Measurements from ENCODE around the gene SLC25A36. TPM values are rescaled to one million over a fixed set of nuclear protein-coding genes. Genes with fewer than 3 reads are reported as not detected.

SLC25A36 gene
- total and polyA plus RNA-seq, 2 experiments from 2014 or later: 38.4 to 118 TPM

DNA sequence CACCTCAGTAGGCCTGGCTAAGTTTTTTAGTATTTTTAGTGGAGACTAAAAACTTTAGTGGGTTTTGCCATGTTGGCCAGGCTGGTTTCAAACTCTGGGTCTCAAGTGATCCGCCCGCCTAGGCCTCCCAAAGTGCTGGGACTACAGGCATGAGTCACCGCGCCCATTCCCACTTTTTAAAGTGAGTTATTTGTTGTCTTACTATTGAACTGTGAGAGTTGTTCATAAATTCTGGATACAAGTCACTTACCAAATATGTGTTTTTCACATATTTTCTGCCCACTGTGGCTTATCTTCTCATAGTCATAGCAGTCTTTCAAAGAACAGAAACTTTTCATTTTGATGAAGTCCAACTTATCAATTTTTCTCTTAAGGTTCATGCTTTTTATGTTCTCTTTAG, 79.6 kb downstream of the SLC25A36 start:
- Histone ChIP-seq H3K4me2 (no peak overlapping the region), H4K20me1 (ENCODE audit: insufficient read depth, poor library complexity, severe bottlenecking) (no peaks in the 10 kb centered on the region), H3K36me3 (replicated peaks; ENCODE audit: insufficient read depth, low read depth) (no peaks in the 10 kb centered on the region), H3K4me1 (ENCODE audit: insufficient read depth) (no peaks in the 10 kb centered on the region), H3K27me3 (no peaks in the 10 kb centered on the region), H3K4me3 (no peak overlapping the region), H2AFZ (no peak overlapping the region), H3K9me3 (ENCODE audit: low read depth) (no peaks in the 10 kb centered on the region), H3K27ac (no peak overlapping the region), H3K9me2 (replicated peaks; ENCODE audit: insufficient read depth) (no peaks in the 10 kb centered on the region), H3K79me2 (no peaks in the 10 kb centered on the region)
- TF ChIP-seq, protein P1, sequence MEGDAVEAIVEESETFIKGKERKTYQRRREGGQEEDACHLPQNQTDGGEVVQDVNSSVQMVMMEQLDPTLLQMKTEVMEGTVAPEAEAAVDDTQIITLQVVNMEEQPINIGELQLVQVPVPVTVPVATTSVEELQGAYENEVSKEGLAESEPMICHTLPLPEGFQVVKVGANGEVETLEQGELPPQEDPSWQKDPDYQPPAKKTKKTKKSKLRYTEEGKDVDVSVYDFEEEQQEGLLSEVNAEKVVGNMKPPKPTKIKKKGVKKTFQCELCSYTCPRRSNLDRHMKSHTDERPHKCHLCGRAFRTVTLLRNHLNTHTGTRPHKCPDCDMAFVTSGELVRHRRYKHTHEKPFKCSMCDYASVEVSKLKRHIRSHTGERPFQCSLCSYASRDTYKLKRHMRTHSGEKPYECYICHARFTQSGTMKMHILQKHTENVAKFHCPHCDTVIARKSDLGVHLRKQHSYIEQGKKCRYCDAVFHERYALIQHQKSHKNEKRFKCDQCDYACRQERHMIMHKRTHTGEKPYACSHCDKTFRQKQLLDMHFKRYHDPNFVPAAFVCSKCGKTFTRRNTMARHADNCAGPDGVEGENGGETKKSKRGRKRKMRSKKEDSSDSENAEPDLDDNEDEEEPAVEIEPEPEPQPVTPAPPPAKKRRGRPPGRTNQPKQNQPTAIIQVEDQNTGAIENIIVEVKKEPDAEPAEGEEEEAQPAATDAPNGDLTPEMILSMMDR (IDR thresholded peaks at IDR 0.05; ENCODE audit: poor library complexity): no peak
- TF ChIP-seq EZH2 (IDR thresholded peaks at IDR 0.05; ENCODE audit: borderline replicate concordance) (no peak), EZH2phosphoT487 (IDR thresholded peaks at IDR 0.05; ENCODE audit: low read depth, severe bottlenecking, unreplicated experiment) (no peak)
- 98% methylated on average over 4 of the region's 4 CpGs for WGBS (ENCODE audit: low lambda C conversion rate, missing lambda C conversion rate)
- no peak for DNase-seq (ENCODE audit: low spot score)

Other genes with a start within 250 kb of the SLC25A36 start
- 1.3 TPM in 2 replicates for gene SPSB4, start 109.5 kb downstream of the SLC25A36 start, total RNA-seq
- 1.0 and 2.8 TPM in 2 replicates for gene SPSB4, start 109.5 kb downstream of the SLC25A36 start, polyA plus RNA-seq